ENCODE results near the gene SYK.
A peak's percentile ranks its signal among the peaks of the same experiment; 100 is the strongest.

SYK gene

GRCh38 chr9:90841615-90842014, 40.0 kb downstream of the SYK start:
- no peak for DNase-seq (ENCODE audit: extremely low spot score)
- TF ChIP-seq SUZ12 (IDR thresholded peaks at IDR 0.05) (no peak), FOXA1 (IDR thresholded peaks at IDR 0.05) (no peak), PKNOX1 (IDR thresholded peaks at IDR 0.05) (no peak), ARNT (IDR thresholded peaks at IDR 0.05) (no peak), L3MBTL2 (conservative IDR thresholded peaks at IDR 0.05) (no peak), BHLHE40 (IDR thresholded peaks at IDR 0.05; ENCODE audit: borderline replicate concordance) (no peak), CTBP1 (IDR thresholded peaks at IDR 0.05; ENCODE audit: borderline replicate concordance) (no peak), TARDBP (IDR thresholded peaks at IDR 0.05) (no peak), SP1 (IDR thresholded peaks at IDR 0.05) (no peak), FOXK2 (IDR thresholded peaks at IDR 0.05) (no peak), ELF4 (IDR thresholded peaks at IDR 0.05) (no peak), LEF1 (IDR thresholded peaks at IDR 0.05; ENCODE audit: borderline replicate concordance) (no peak), NFRKB (IDR thresholded peaks at IDR 0.05) (no peak), FOXM1 (IDR thresholded peaks at IDR 0.05; ENCODE audit: borderline replicate concordance) (no peak), HDGF (IDR thresholded peaks at IDR 0.05; ENCODE audit: borderline replicate concordance) (no peak), ZNF384 (IDR thresholded peaks at IDR 0.05) (no peak)
- ChIA-PET POLR2A (no interaction called here), CTCF (no interaction called here)

- TF ChIP-seq SP1 (IDR thresholded peaks at IDR 0.05) (no peak), CTBP1 (IDR thresholded peaks at IDR 0.05; ENCODE audit: borderline replicate concordance) (peak; percentile 22; the same call in 1 of the 2 replicates)
- ChIA-PET CTCF (no interaction called here), POLR2A (no interaction called here)
- no peak for DNase-seq (ENCODE audit: extremely low spot score)
Observed at GRCh38 chr9:90842176-90842777, 40.7 kb downstream of the SYK start.

DNA sequence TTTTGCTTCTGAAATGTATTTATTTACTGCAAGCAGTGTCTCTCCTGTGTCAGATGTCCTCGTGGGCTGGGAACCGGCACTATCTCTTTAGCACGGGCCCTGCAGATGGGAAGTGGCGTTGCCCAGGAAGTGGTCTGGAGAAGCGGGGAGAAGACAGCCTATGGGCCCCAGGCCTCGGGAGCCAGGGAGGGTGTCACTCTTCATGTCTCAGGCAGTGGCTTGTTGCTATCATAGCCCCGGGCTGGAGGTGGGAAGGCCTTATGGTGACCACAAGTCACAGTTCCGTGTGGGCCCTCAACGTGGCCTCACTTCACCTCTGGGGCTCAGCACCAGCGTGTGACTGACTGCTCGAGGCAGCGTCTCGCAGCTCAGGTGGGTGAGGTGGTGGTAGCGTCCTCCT, 41.4 kb downstream of the SYK start:
- ChIA-PET CTCF (no interaction called here), POLR2A (no interaction called here)
- no peak for TF ChIP-seq LEF1 (IDR thresholded peaks at IDR 0.05; ENCODE audit: borderline replicate concordance)
- no peak for TF ChIP-seq TARDBP (IDR thresholded peaks at IDR 0.05)
- TF ChIP-seq BHLHE40 (IDR thresholded peaks at IDR 0.05; ENCODE audit: borderline replicate concordance) = no peak
- no peak for TF ChIP-seq NFRKB (IDR thresholded peaks at IDR 0.05)
- TF ChIP-seq ARNT (IDR thresholded peaks at IDR 0.05) = no peak
- TF ChIP-seq FOXM1 (IDR thresholded peaks at IDR 0.05; ENCODE audit: borderline replicate concordance) = no peak
- TF ChIP-seq FOXK2 (IDR thresholded peaks at IDR 0.05) = no peak
- no peak for TF ChIP-seq SUZ12 (IDR thresholded peaks at IDR 0.05)
- TF ChIP-seq ELF4 (IDR thresholded peaks at IDR 0.05) = no peak
- DNase-seq (ENCODE audit: extremely low spot score) = no peak

GRCh38 chr9:90843525-90843924, 41.9 kb downstream of the SYK start:
- DNase-seq (ENCODE audit: extremely low spot score) = no peak
- ChIA-PET CTCF (no interaction called here), POLR2A (no interaction called here)
- TF ChIP-seq FOXK2 (IDR thresholded peaks at IDR 0.05) (no peak), FOXM1 (IDR thresholded peaks at IDR 0.05; ENCODE audit: borderline replicate concordance) (no peak), LEF1 (IDR thresholded peaks at IDR 0.05; ENCODE audit: borderline replicate concordance) (no peak), CTBP1 (IDR thresholded peaks at IDR 0.05; ENCODE audit: borderline replicate concordance) (no peak), BHLHE40 (IDR thresholded peaks at IDR 0.05; ENCODE audit: borderline replicate concordance) (no peak), FOXA1 (IDR thresholded peaks at IDR 0.05) (no peak), NFRKB (IDR thresholded peaks at IDR 0.05) (no peak), ZNF384 (IDR thresholded peaks at IDR 0.05) (no peak), SUZ12 (IDR thresholded peaks at IDR 0.05) (no peak), ARNT (IDR thresholded peaks at IDR 0.05) (no peak), PKNOX1 (IDR thresholded peaks at IDR 0.05) (no peak), HDGF (IDR thresholded peaks at IDR 0.05; ENCODE audit: borderline replicate concordance) (no peak), ELF4 (IDR thresholded peaks at IDR 0.05) (no peak), L3MBTL2 (conservative IDR thresholded peaks at IDR 0.05) (no peak)

GRCh38 chr9:90844326-90844725, 42.7 kb downstream of the SYK start:
- no peak for DNase-seq (ENCODE audit: extremely low spot score)
- ChIA-PET CTCF (no interaction called here), POLR2A (no interaction called here)
- no peak for TF ChIP-seq CTBP1 (IDR thresholded peaks at IDR 0.05; ENCODE audit: borderline replicate concordance)
- TF ChIP-seq FOXM1 (IDR thresholded peaks at IDR 0.05; ENCODE audit: borderline replicate concordance) = no peak
- no peak for TF ChIP-seq PKNOX1 (IDR thresholded peaks at IDR 0.05)
- TF ChIP-seq FOXA1 (IDR thresholded peaks at IDR 0.05) = no peak
- TF ChIP-seq FOXK2 (IDR thresholded peaks at IDR 0.05) = no peak
- TF ChIP-seq SUZ12 (IDR thresholded peaks at IDR 0.05) = no peak
- TF ChIP-seq ELF4 (IDR thresholded peaks at IDR 0.05) = no peak
- TF ChIP-seq LEF1 (IDR thresholded peaks at IDR 0.05; ENCODE audit: borderline replicate concordance) = no peak
- TF ChIP-seq BHLHE40 (IDR thresholded peaks at IDR 0.05; ENCODE audit: borderline replicate concordance) = no peak
- no peak for TF ChIP-seq HDGF (IDR thresholded peaks at IDR 0.05; ENCODE audit: borderline replicate concordance)
- no peak for TF ChIP-seq L3MBTL2 (conservative IDR thresholded peaks at IDR 0.05)
- no peak for TF ChIP-seq NFRKB (IDR thresholded peaks at IDR 0.05)
- no peak for TF ChIP-seq TARDBP (IDR thresholded peaks at IDR 0.05)
- no peak for TF ChIP-seq ZNF384 (IDR thresholded peaks at IDR 0.05)
- TF ChIP-seq SP1 (IDR thresholded peaks at IDR 0.05) = no peak
- TF ChIP-seq ARNT (IDR thresholded peaks at IDR 0.05) = no peak

GRCh38 chr9:90846770-90847419, 45.3 kb downstream of the SYK start:
- ChIA-PET CTCF (no interaction called here), POLR2A (no interaction called here)
- TF ChIP-seq HDGF (IDR thresholded peaks at IDR 0.05; ENCODE audit: borderline replicate concordance) = no peak
- TF ChIP-seq CTBP1 (IDR thresholded peaks at IDR 0.05; ENCODE audit: borderline replicate concordance) = no peak
- no peak for TF ChIP-seq L3MBTL2 (conservative IDR thresholded peaks at IDR 0.05)
- no peak for TF ChIP-seq ELF4 (IDR thresholded peaks at IDR 0.05)
- DNase-seq (ENCODE audit: extremely low spot score) = no peak

Measured in HEK293T (cell line).